Mesenchymal stem cell (in vitro differentiated cells and primary cell): ENCODE results near the gene ESPN. TPM values are rescaled to one million over a fixed set of nuclear protein-coding genes. Genes with fewer than 3 reads are reported as not detected.

Source experiments
- DNase-seq: peaks from one replicate; pipeline ENCODE4 v3.0.0-alpha.2; 2013
- H2AFZ ChIP-seq: one replicate; pipeline ENCODE4 v1.6.1; 2013; ENCODE audit warnings: low read depth, mild to moderate bottlenecking, control low read depth, inconsistent platforms, low read length, moderate library complexity
- H2AK5ac ChIP-seq: 2 replicates; pipeline ENCODE4 v1.6.1; 2013; ENCODE audit warnings: low read length, moderate library complexity, mild to moderate bottlenecking, inconsistent platforms; ENCODE audit not compliant: severe bottlenecking
- H2BK120ac ChIP-seq: one replicate; pipeline ENCODE4 v1.6.1; 2013; ENCODE audit warnings: low read depth, mild to moderate bottlenecking, inconsistent platforms, low read length, moderate library complexity
- H2BK12ac ChIP-seq, 2 experiments: one replicate each; pipeline ENCODE4 v1.6.1; 2013; ENCODE audit warnings: inconsistent platforms in 2 of 2, low read length in 2 of 2, mild to moderate bottlenecking in 2 of 2, moderate library complexity in 2 of 2, control low read depth in 1 of 2
- H2BK15ac ChIP-seq: one replicate; pipeline ENCODE4 v1.6.1; 2013; ENCODE audit warnings: mild to moderate bottlenecking, low read depth, inconsistent platforms; ENCODE audit not compliant: poor library complexity, severe bottlenecking
- H2BK5ac ChIP-seq: 2 replicates; pipeline ENCODE4 v1.6.1; 2013; ENCODE audit warnings: low read depth, mild to moderate bottlenecking, low read length, control low read depth, inconsistent platforms; ENCODE audit not compliant: poor library complexity, severe bottlenecking
- H3K14ac ChIP-seq, 2 experiments: one replicate each; pipeline ENCODE4 v1.6.1; 2013; ENCODE audit warnings: inconsistent platforms in 2 of 2, low read length in 2 of 2, control low read depth in 1 of 2, mild to moderate bottlenecking in 1 of 2, moderate library complexity in 1 of 2
- H3K18ac ChIP-seq, 2 experiments: one replicate each; pipeline ENCODE4 v1.6.1; 2013; ENCODE audit warnings: inconsistent platforms in 2 of 2, low read length in 2 of 2, control low read depth in 1 of 2, low read depth in 1 of 2, mild to moderate bottlenecking in 1 of 2
- H3K23ac ChIP-seq, 2 experiments: one replicate each; pipeline ENCODE4 v1.6.1; 2013; ENCODE audit warnings: inconsistent platforms in 2 of 2, low read length in 2 of 2, mild to moderate bottlenecking in 2 of 2, moderate library complexity in 2 of 2, control low read depth in 1 of 2
- H3K27ac ChIP-seq: 2 replicates; pipeline ENCODE4 v1.5.1; 2013; ENCODE audit warnings: mild to moderate bottlenecking, moderate library complexity, low read length, control low read depth, inconsistent platforms; ENCODE audit not compliant: poor library complexity, severe bottlenecking
- H3K27me3 ChIP-seq, 2 experiments: 2 replicates each; pipeline versions ENCODE4 v1.6.1 to v1.7.0; 2013; ENCODE audit warnings: low read length in 2 of 2, mild to moderate bottlenecking in 2 of 2, moderate library complexity in 2 of 2, control low read depth in 1 of 2, inconsistent platforms in 1 of 2; ENCODE audit not compliant: control insufficient read depth in 1 of 2, insufficient read depth in 1 of 2
- H3K36me3 ChIP-seq, 2 experiments: 2 replicates each; pipeline versions ENCODE4 v1.6.1 to v1.7.0; 2013; ENCODE audit warnings: low read length in 2 of 2, control low read depth in 1 of 2, inconsistent platforms in 1 of 2, low read depth in 1 of 2, mild to moderate bottlenecking in 1 of 2; ENCODE audit not compliant: insufficient read depth in 2 of 2, control insufficient read depth in 1 of 2
- H3K4ac ChIP-seq, 2 experiments: one replicate each; pipeline ENCODE4 v1.6.1; 2013; ENCODE audit warnings: inconsistent platforms in 2 of 2, low read length in 2 of 2, mild to moderate bottlenecking in 2 of 2, moderate library complexity in 2 of 2, control low read depth in 1 of 2, low read depth in 1 of 2
- H3K4me1 ChIP-seq: 2 replicates; pipeline ENCODE4 v1.6.1; 2013; ENCODE audit warnings: low read depth, low read length, control low read depth; ENCODE audit not compliant: control insufficient read depth, insufficient read depth
- H3K4me2 ChIP-seq: 2 replicates; pipeline ENCODE4 v1.6.1; 2013; ENCODE audit warnings: low read length, mild to moderate bottlenecking, inconsistent platforms; ENCODE audit not compliant: poor library complexity, severe bottlenecking
- H3K4me3 ChIP-seq, 2 experiments: 2 replicates each; pipeline versions ENCODE4 v1.5.1 to v1.7.0; 2013; ENCODE audit warnings: low read length in 2 of 2, mild to moderate bottlenecking in 2 of 2, control low read depth in 1 of 2, low read depth in 1 of 2; ENCODE audit not compliant: insufficient read depth in 1 of 2
- H3K79me1 ChIP-seq: replicated peaks from 2 replicates; pipeline ENCODE4 v1.6.1; 2013; ENCODE audit warnings: mild to moderate bottlenecking, control low read depth, low read length, inconsistent platforms; ENCODE audit not compliant: poor library complexity, severe bottlenecking
- H3K9ac ChIP-seq: 2 replicates; pipeline ENCODE4 v1.7.0; 2013; ENCODE audit warnings: mild to moderate bottlenecking, low read length, moderate library complexity
- H3K9me3 ChIP-seq: 2 replicates; pipeline ENCODE4 v1.7.0; 2013; ENCODE audit warnings: mild to moderate bottlenecking, low read length; ENCODE audit not compliant: control insufficient read depth
- H4K8ac ChIP-seq: one replicate; pipeline ENCODE4 v1.6.1; 2013; ENCODE audit warnings: inconsistent platforms, mild to moderate bottlenecking, low read length, moderate library complexity
- H4K91ac ChIP-seq: one replicate; pipeline ENCODE4 v1.6.1; 2013; ENCODE audit warnings: mild to moderate bottlenecking, low read length, inconsistent platforms
- WGBS: methylation state at CpG from one replicate; pipeline ENCODE4 v1.1.7; 2013; ENCODE audit warnings: mixed read lengths; 5-methylcytosine and 5-hydroxymethylcytosine counted together
- small RNA-seq: library from polyadenylated mRNA; stranded (forward); fragments of <200 nt; extraction: miRNeasy Mini kit (QIAGEN cat#:217004); gene quantifications from one replicate; pipeline ENCODE3, GENCODE V24; 2013; ENCODE audit warnings: low read depth

Gene ESPN

DNA sequence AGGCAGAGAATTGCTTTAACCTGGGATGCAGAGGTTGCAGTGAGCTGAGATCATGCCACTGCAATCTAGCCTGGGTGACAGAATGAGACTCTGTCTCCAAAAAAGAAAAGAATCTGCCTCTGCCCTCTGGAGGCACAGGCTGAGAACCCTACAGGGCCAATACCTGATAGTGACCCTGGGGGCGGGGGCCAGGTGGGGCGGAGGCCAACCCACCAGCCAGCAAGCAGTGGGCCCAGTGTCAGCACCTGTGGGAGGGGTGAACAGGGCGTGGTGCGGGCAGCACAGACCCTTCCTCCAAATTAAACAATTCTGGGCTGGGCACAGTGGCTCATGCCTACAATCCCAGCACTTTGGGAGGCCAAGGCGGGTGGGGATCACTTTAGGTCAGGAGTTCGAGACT is 85.9 kb downstream of the ESPN start:
- Histone ChIP-seq H2BK5ac (no peak overlapping the region), H2BK120ac (no peak overlapping the region), H3K9ac (no peak overlapping the region), H3K4me3 (no peak overlapping the region), H3K27me3 (peaks cover 0 to 25% of the 10 kb centered on the region in 2 experiments), H2BK15ac (no peak overlapping the region), H3K4ac (no peak overlapping the region), H3K18ac (no peak overlapping the region), H3K4me1 (peaks cover 8% of the 10 kb centered on the region), H2BK12ac (no peak overlapping the region), H3K23ac (no peak overlapping the region), H2AFZ (no peak overlapping the region), H4K8ac (no peak overlapping the region), H3K36me3 (no peaks in the 10 kb centered on the region), H2AK5ac (no peak overlapping the region), H3K79me1 (no peaks in the 10 kb centered on the region), H3K14ac (no peak overlapping the region), H3K27ac (no peak overlapping the region), H4K91ac (no peak overlapping the region), H3K4me2 (no peak overlapping the region), H3K9me3 (no peaks in the 10 kb centered on the region)
- WGBS = 95% methylated on average over 5 of the region's 6 CpGs
- no peak for DNase-seq

Small RNA genes within 50 kb of the gene (small RNA-seq; reads per million reads assigned to genes)
- gene MIR4252 = not detected
